SK-N-SH (cell line): Measurements from ENCODE around the gene ZNF280A. TPM values are rescaled to one million over a fixed set of nuclear protein-coding genes. Genes with fewer than 3 reads are reported as not detected.

Experiments used
- CTCF ChIA-PET: fragments of 300-600, 350-600 bp; formaldehyde crosslinking; extraction: SDS; loops from one replicate; lab custom pipeline; 2021; lab: Yijun Ruan, JAX
- POLR2A ChIA-PET: fragments of 350-600 bp; sonication (Branson Sonifier 250); formaldehyde crosslinking; extraction: SDS; loops from one replicate; lab custom pipeline; 2020; ENCODE audit warnings: antibody characterized with exemption, inconsistent platforms; lab: Yijun Ruan, JAX
- DNase-seq: peaks from one replicate; pipeline ENCODE4 v3.0.0; 2012
- H2AFZ ChIP-seq: fragments of 200-600 bp; sonication (generic); 2 replicates; pipeline ENCODE4 v1.8.1; 2016; ENCODE audit warnings: antibody characterized with exemption, mild to moderate bottlenecking, low read depth
- H3F3A ChIP-seq: fragments of 200-600 bp; sonication (generic); replicated peaks from 2 replicates; pipeline ENCODE3; 2016; ENCODE audit warnings: antibody characterized with exemption, mild to moderate bottlenecking; ENCODE audit not compliant: insufficient read depth
- H3K27ac ChIP-seq, 2 experiments: fragments of 200-500 bp in 1 of 2; fragments of 200-600 bp in 1 of 2; sonication (Bioruptor generic) in 1 of 2; sonication (generic), shearing (Covaris generic) in 1 of 2; 2 replicates each; pipeline versions ENCODE4 v1.5.1 to v1.6.1; 2014 to 2016; ENCODE audit warnings: low read depth in 2 of 2, inconsistent platforms in 1 of 2, low read length in 1 of 2, mild to moderate bottlenecking in 1 of 2, mixed read lengths in 1 of 2
- H3K27me3 ChIP-seq: fragments of 200-600 bp; sonication (generic), shearing (Covaris generic); 2 replicates; pipeline ENCODE4 v1.6.1; 2016; ENCODE audit warnings: mixed run types; ENCODE audit not compliant: insufficient read depth
- H3K36me3 ChIP-seq, 2 experiments: fragments of 200-500 bp in 1 of 2; fragments of 200-600 bp in 1 of 2; sonication (Bioruptor generic) in 1 of 2; sonication (generic) in 1 of 2; replicated peaks in 1 of 2; 2 replicates each; pipeline versions ENCODE3 to v1.5.1; 2014 to 2016; ENCODE audit warnings: low read length in 1 of 2, mild to moderate bottlenecking in 1 of 2; ENCODE audit not compliant: insufficient read depth in 2 of 2, control insufficient read depth in 1 of 2
- H3K4me1 ChIP-seq, 2 experiments: fragments of 200-500 bp in 1 of 2; fragments of 200-600 bp in 1 of 2; sonication (Bioruptor generic) in 1 of 2; sonication (generic), shearing (Covaris generic) in 1 of 2; 2 replicates each; pipeline versions ENCODE4 v1.5.1 to v1.6.1; 2014 to 2016; ENCODE audit warnings: low read depth in 1 of 2, low read length in 1 of 2, mixed run types in 1 of 2; ENCODE audit not compliant: insufficient read depth in 2 of 2, control insufficient read depth in 1 of 2
- H3K4me2 ChIP-seq: fragments of 200-600 bp; sonication (generic), shearing (Covaris generic); 2 replicates; pipeline ENCODE4 v1.6.1; 2017; ENCODE audit warnings: mixed run types
- H3K4me3 ChIP-seq, 2 experiments: fragments of 200-500 bp in 1 of 2; fragments of 200-600 bp in 1 of 2; sonication (Bioruptor generic) in 1 of 2; sonication (generic), shearing (Covaris generic) in 1 of 2; 2 replicates each; pipeline versions ENCODE4 v1.5.1 to v1.8.1; 2014 to 2016; ENCODE audit warnings: low read depth in 2 of 2, inconsistent platforms in 1 of 2, low read length in 1 of 2, mild to moderate bottlenecking in 1 of 2, mixed read lengths in 1 of 2, moderate library complexity in 1 of 2
- H3K79me2 ChIP-seq: fragments of 200-600 bp; sonication (generic); 2 replicates; pipeline ENCODE4 v1.8.1; 2017; ENCODE audit warnings: mild to moderate bottlenecking; ENCODE audit not compliant: insufficient read depth
- H3K9ac ChIP-seq: fragments of 200-600 bp; sonication (generic); 2 replicates; pipeline ENCODE4 v1.6.1; 2017; ENCODE audit warnings: mixed run types
- H3K9me2 ChIP-seq: fragments of 200-600 bp; sonication (generic); 2 replicates; pipeline ENCODE4 v1.6.1; 2017; ENCODE audit warnings: mixed run types
- H3K9me3 ChIP-seq: fragments of 200-600 bp; sonication (generic); 2 replicates; pipeline ENCODE4 v1.6.1; 2017; ENCODE audit warnings: mixed run types, mild to moderate bottlenecking, moderate library complexity
- H4K20me1 ChIP-seq: fragments of 200-600 bp; sonication (generic); 2 replicates; pipeline ENCODE4 v1.6.1; 2017; ENCODE audit warnings: mild to moderate bottlenecking, mixed run types; ENCODE audit not compliant: insufficient read depth
- CHD2 ChIP-seq: fragments of 150-350 bp; IDR thresholded peaks from 2 replicates; pipeline ENCODE4 v1.6.1; 2018; ENCODE audit warnings: low read length; ENCODE audit not compliant: partially characterized antibody
- CTCF ChIP-seq: fragments of 200-600 bp; sonication (generic); IDR thresholded peaks from 2 replicates; pipeline ENCODE4 v1.6.1; 2017; ENCODE audit warnings: antibody characterized with exemption, mild to moderate bottlenecking, moderate library complexity
- ELF1 ChIP-seq: IDR thresholded peaks from 2 replicates; pipeline ENCODE4 v1.4.0; 2012
- EP300 ChIP-seq, 2 experiments: IDR thresholded peaks; 2 replicates each; pipeline versions ENCODE4 v1.4.0 to v1.6.1; 2012; ENCODE audit warnings: borderline replicate concordance in 1 of 2, low read depth in 1 of 2, low read length in 1 of 2
- FOSL2 ChIP-seq: IDR thresholded peaks from 2 replicates; pipeline ENCODE4 v1.4.0; 2012; ENCODE audit warnings: low read depth, mild to moderate bottlenecking, moderate library complexity, borderline replicate concordance
- FOXM1 ChIP-seq: IDR thresholded peaks from 2 replicates; pipeline ENCODE4 v1.4.0; 2012; ENCODE audit warnings: low read depth, mild to moderate bottlenecking
- GATA2 ChIP-seq: sonication (generic); formaldehyde crosslinking; IDR thresholded peaks from 2 replicates; pipeline ENCODE4 v1.5.0; 2020; ENCODE audit warnings: mild to moderate bottlenecking, missing genetic modification reagents
- IRF3 ChIP-seq: fragments of 150-350 bp; IDR thresholded peaks from 2 replicates; pipeline ENCODE4 v1.6.1; 2016; ENCODE audit warnings: mild to moderate bottlenecking, low read depth, low read length
- JUND ChIP-seq: IDR thresholded peaks from 2 replicates; pipeline ENCODE4 v1.4.0; 2012
- MXI1 ChIP-seq: IDR thresholded peaks from 2 replicates; pipeline ENCODE4 v1.6.1; 2012; ENCODE audit warnings: mild to moderate bottlenecking, low read depth, low read length, improper control_type of control experiment
- NRF1 ChIP-seq: IDR thresholded peaks from 2 replicates; pipeline ENCODE4 v1.6.1; 2012; ENCODE audit warnings: low read depth, mild to moderate bottlenecking, low read length
- PBX3 ChIP-seq: IDR thresholded peaks from 2 replicates; pipeline ENCODE4; 2012
- POLR2AphosphoS5 ChIP-seq: IDR thresholded peaks from 2 replicates; pipeline ENCODE4 v1.6.1; 2012; ENCODE audit warnings: low read depth, low read length
- RCOR1 ChIP-seq: fragments of 150-350 bp; IDR thresholded peaks from 2 replicates; pipeline ENCODE4 v1.6.1; 2017; ENCODE audit warnings: antibody characterized with exemption, low read length
- REST ChIP-seq: IDR thresholded peaks from 2 replicates; pipeline ENCODE4 v1.6.1; 2012; ENCODE audit warnings: mild to moderate bottlenecking, low read depth, low read length, moderate library complexity
- TAF1 ChIP-seq: IDR thresholded peaks from 2 replicates; pipeline ENCODE4 v1.6.1; 2012; ENCODE audit warnings: low read depth, mild to moderate bottlenecking, low read length, moderate library complexity, borderline replicate concordance
- TEAD4 ChIP-seq: IDR thresholded peaks from 2 replicates; pipeline ENCODE4 v1.4.0; 2012; ENCODE audit warnings: mild to moderate bottlenecking, borderline replicate concordance; ENCODE audit not compliant: insufficient read depth
- USF2 ChIP-seq: fragments of 150-350 bp; IDR thresholded peaks from 2 replicates; pipeline ENCODE4 v1.6.1; 2017; ENCODE audit warnings: antibody characterized with exemption, low read length, low read depth, borderline replicate concordance
- WGBS: methylation state at CpG from one replicate; pipeline ENCODE4 v1.1.6; 2017; ENCODE audit warnings: low lambda C conversion rate; 5-methylcytosine and 5-hydroxymethylcytosine counted together
- polyA plus RNA-seq, 3 experiments: library from polyadenylated mRNA; depleted of rRNA; stranded (reverse); fragments of >200 nt; gene quantifications; 2 replicates each; pipeline ENCODE4 v1.2.3, GENCODE V29; 2012

The ZNF280A gene
- polyA plus RNA-seq, 1 of the 3 experiments (the other 2 are of a cell fraction), result not detected

- Histone ChIP-seq H2AFZ (no peak overlapping the region), H3K4me3 (no peak overlapping the region), H3K27me3 (no peaks in the 10 kb centered on the region), H3K4me1 (peaks cover 0 to 26% of the 10 kb centered on the region in 2 experiments; a peak in 2 of 4 replicates), H3K36me3 (peaks cover 63 to 74% of the 10 kb centered on the region in 2 experiments), H3K9me2 (no peaks in the 10 kb centered on the region), H3K79me2 (peaks cover 36% of the 10 kb centered on the region), H3K9me3 (no peaks in the 10 kb centered on the region), H3K27ac (no peak overlapping the region), H4K20me1 (peaks cover 70% of the 10 kb centered on the region), H3K9ac (no peak overlapping the region), H3F3A (peaks cover 29% of the 10 kb centered on the region), H3K4me2 (no peak overlapping the region)
- POLR2A ChIA-PET, result no interaction called here
- no CpG with 5 or more reads among the region's 1 CpG for WGBS
- DNase-seq, result no peak
- TF ChIP-seq FOXM1, result no peak
- TF ChIP-seq TAF1, result no peak
- TF ChIP-seq USF2, result no peak
- no peak for TF ChIP-seq CHD2
- no peak for TF ChIP-seq RCOR1
- TF ChIP-seq REST, result no peak
- CTCF ChIA-PET, result interaction anchor here (1.0 kb wide), 1 partner anchor 40 kb away, joined by 3 read pairs; no protein-coding TSS in a partner anchor
Measured at GRCh38 chr22:22548910-22549309, 28.8 kb upstream of the ZNF280A start.

GRCh38 chr22:22548317-22548716, 28.2 kb upstream of the ZNF280A start:
- H3K4me2 ChIP-seq, result no peak overlapping the region
- CTCF ChIA-PET, result interaction anchor here (1.0 kb wide), 1 partner anchor 39 kb away, joined by 3 read pairs; no protein-coding TSS in a partner anchor
- POLR2A ChIA-PET, result no interaction called here
- peaks cover 64% of the 10 kb centered on the region for H4K20me1 ChIP-seq
- no peak overlapping the region for H3K27ac ChIP-seq
- no peak overlapping the region for H2AFZ ChIP-seq
- WGBS, result 85% methylated on average over 8 of the region's 9 CpGs
- no peaks in the 10 kb centered on the region for H3K27me3 ChIP-seq
- peaks cover 0 to 20% of the 10 kb centered on the region in 2 experiments; a peak in 2 of 4 replicates for H3K4me1 ChIP-seq
- no peak for DNase-seq
- peaks cover 57 to 68% of the 10 kb centered on the region in 2 experiments for H3K36me3 ChIP-seq
- H3F3A ChIP-seq, result peaks cover 29% of the 10 kb centered on the region
- H3K9ac ChIP-seq, result no peak overlapping the region
- no peaks in the 10 kb centered on the region for H3K9me3 ChIP-seq
- no peaks in the 10 kb centered on the region for H3K9me2 ChIP-seq
- peaks cover 31% of the 10 kb centered on the region for H3K79me2 ChIP-seq
- no peak overlapping the region for H3K4me3 ChIP-seq
- no peak for TF ChIP-seq FOXM1
- no peak for TF ChIP-seq EP300 (IDR thresholded peaks at IDR 0.05; ENCODE audit: borderline replicate concordance in 1 of 2, low read depth in 1 of 2, low read length in 1 of 2)
- TF ChIP-seq GATA2 (CRISPR knock-in tag), result no peak
- TF ChIP-seq NRF1, result no peak
- TF ChIP-seq RCOR1, result no peak
- no peak for TF ChIP-seq IRF3
- TF ChIP-seq POLR2AphosphoS5, result no peak
- TF ChIP-seq FOSL2, result no peak
- no peak for TF ChIP-seq ELF1
- TF ChIP-seq TEAD4, result no peak
- no peak for TF ChIP-seq CTCF
- TF ChIP-seq PBX3, result no peak
- TF ChIP-seq USF2, result no peak
- TF ChIP-seq JUND, result no peak
- TF ChIP-seq CHD2, result no peak
- no peak for TF ChIP-seq MXI1
